Gastrocnemius medialis (tissue), 4 donors: ENCODE measurements around the gene ZNF487.
"Not testable (repeated sequence)": the region's sequence is repeated elsewhere in the genome, so short reads cannot be mapped to it uniquely, and the experiment has no call there.

Source experiments
- CTCF ChIP-seq, 5 experiments: fragments of 450-650 bp in 3 of 5; fragments of 200-600 bp in 2 of 5; sonication (generic) in 2 of 5; IDR thresholded peaks in 4 of 5; conservative IDR thresholded peaks in 1 of 5; 1 replicate in 4 of 5; 2 replicates in 1 of 5; pipeline ENCODE4 v1.5.1; 2016 to 2019; ENCODE audit warnings: antibody characterized with exemption in 5 of 5, mild to moderate bottlenecking in 3 of 5, moderate library complexity in 3 of 5
- POLR2A ChIP-seq, 2 donors: fragments of 450-650 bp; IDR thresholded peaks; one replicate each; pipeline ENCODE4 v1.6.1; 2017; ENCODE audit warnings: antibody characterized with exemption in 2 of 2, mild to moderate bottlenecking in 2 of 2, moderate library complexity in 2 of 2

GRCh38 chr10:43465736-43466120 lies 28.8 kb downstream of the ZNF487 start:
- not testable (repeated sequence) for TF ChIP-seq CTCF (IDR thresholded peaks at IDR 0.05 in 4 of 5, conservative IDR thresholded peaks at IDR 0.05 in 1 of 5); POLR2A (IDR thresholded peaks at IDR 0.05)
